PFSK-1 (cell line): ENCODE results near the gene CD52.

Experiments
- FOXP2 ChIP-seq: optimal IDR thresholded peaks from 2 replicates; pipeline ENCODE3; 2011; ENCODE audit warnings: borderline replicate concordance, control low read depth, inconsistent platforms; ENCODE audit not compliant: insufficient read depth; ENCODE audit errors: extremely low read length, extremely low read depth
- POLR2AphosphoS5 ChIP-seq: IDR thresholded peaks from 2 replicates; pipeline ENCODE4 v1.6.1; 2012; ENCODE audit warnings: low read depth, mild to moderate bottlenecking, control low read depth, low read length, moderate library complexity
- SIN3A ChIP-seq: IDR thresholded peaks from 2 replicates; pipeline ENCODE4 v1.6.1; 2012; ENCODE audit warnings: mild to moderate bottlenecking, low read length, moderate library complexity, borderline replicate concordance; ENCODE audit not compliant: insufficient read depth
- TAF1 ChIP-seq: IDR thresholded peaks from 2 replicates; pipeline ENCODE4 v1.6.1; 2012; ENCODE audit warnings: low read length, control low read depth, borderline replicate concordance; ENCODE audit not compliant: insufficient read depth
- TF ChIP-seq, protein P1 (sequence below), 2 experiments: IDR thresholded peaks; 2 replicates each; pipeline versions ENCODE4 v1.6.1 to v1.8.0; 2011 to 2012; ENCODE audit warnings: low read depth in 2 of 2, low read length in 2 of 2, control low read depth in 1 of 2, inconsistent platforms in 1 of 2, mild to moderate bottlenecking in 1 of 2, moderate library complexity in 1 of 2; ENCODE audit not compliant: insufficient read depth in 1 of 2

CD52 gene

DNA sequence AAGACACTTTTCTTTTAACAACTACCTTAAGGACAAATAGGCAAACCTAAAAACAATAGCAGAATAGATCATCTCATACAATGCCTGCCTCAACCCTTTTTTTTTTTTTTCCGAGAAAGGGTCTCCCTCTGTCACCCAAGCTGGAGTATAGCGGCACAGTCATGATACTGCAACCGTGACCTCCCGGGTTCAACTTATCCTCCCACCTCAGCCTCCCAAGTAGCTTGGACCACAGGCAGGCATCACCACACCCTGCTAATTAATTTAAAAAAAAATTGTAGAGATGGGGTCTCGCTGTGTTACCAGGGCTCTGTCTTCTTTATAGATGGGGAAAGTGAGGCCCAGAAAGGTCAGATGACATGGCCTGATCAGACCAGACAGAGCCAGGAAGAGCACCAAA lies 29.9 kb upstream of the CD52 start:
- TF ChIP-seq, protein P1, sequence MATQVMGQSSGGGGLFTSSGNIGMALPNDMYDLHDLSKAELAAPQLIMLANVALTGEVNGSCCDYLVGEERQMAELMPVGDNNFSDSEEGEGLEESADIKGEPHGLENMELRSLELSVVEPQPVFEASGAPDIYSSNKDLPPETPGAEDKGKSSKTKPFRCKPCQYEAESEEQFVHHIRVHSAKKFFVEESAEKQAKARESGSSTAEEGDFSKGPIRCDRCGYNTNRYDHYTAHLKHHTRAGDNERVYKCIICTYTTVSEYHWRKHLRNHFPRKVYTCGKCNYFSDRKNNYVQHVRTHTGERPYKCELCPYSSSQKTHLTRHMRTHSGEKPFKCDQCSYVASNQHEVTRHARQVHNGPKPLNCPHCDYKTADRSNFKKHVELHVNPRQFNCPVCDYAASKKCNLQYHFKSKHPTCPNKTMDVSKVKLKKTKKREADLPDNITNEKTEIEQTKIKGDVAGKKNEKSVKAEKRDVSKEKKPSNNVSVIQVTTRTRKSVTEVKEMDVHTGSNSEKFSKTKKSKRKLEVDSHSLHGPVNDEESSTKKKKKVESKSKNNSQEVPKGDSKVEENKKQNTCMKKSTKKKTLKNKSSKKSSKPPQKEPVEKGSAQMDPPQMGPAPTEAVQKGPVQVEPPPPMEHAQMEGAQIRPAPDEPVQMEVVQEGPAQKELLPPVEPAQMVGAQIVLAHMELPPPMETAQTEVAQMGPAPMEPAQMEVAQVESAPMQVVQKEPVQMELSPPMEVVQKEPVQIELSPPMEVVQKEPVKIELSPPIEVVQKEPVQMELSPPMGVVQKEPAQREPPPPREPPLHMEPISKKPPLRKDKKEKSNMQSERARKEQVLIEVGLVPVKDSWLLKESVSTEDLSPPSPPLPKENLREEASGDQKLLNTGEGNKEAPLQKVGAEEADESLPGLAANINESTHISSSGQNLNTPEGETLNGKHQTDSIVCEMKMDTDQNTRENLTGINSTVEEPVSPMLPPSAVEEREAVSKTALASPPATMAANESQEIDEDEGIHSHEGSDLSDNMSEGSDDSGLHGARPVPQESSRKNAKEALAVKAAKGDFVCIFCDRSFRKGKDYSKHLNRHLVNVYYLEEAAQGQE (IDR thresholded peaks at IDR 0.05; ENCODE audit: insufficient read depth in 1 of 2, low read depth in 2 of 2, low read length in 2 of 2) = no peak
- TF ChIP-seq TAF1 (no peak), FOXP2 (no peak), SIN3A (no peak), POLR2AphosphoS5 (no peak)

DNA sequence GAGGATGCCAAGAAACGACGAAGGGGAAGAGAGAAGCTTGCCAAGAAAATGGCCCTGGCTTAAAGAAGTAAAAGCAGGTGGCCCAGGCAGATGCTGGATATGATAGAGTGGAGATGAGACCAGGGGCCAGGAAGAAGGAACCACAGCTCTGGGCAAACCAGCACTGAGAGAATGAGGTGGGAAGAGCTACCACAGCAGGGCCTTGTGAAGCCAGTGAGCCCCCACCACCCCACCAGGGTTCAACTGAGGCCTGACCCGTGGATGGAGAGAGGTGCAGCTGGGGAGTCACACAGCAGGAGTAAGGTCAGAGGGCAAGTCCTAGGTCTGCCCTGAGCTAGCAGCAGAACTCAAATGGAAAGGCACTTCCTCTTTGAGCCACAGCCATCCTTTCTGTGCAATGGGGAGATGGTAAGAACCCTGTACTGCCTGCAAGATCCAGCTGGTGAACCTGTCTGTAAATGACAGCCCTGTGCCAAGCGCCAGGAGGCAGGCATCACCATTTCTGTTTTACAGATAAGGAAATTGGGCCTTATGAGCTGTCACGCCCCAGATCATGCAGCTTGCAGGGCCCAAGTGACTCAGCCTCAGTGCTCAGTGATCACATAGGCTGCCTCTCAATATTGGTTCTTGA lies 29.3 kb upstream of the CD52 start:
- TF ChIP-seq POLR2AphosphoS5 (no peak), SIN3A (no peak), FOXP2 (no peak)

DNA sequence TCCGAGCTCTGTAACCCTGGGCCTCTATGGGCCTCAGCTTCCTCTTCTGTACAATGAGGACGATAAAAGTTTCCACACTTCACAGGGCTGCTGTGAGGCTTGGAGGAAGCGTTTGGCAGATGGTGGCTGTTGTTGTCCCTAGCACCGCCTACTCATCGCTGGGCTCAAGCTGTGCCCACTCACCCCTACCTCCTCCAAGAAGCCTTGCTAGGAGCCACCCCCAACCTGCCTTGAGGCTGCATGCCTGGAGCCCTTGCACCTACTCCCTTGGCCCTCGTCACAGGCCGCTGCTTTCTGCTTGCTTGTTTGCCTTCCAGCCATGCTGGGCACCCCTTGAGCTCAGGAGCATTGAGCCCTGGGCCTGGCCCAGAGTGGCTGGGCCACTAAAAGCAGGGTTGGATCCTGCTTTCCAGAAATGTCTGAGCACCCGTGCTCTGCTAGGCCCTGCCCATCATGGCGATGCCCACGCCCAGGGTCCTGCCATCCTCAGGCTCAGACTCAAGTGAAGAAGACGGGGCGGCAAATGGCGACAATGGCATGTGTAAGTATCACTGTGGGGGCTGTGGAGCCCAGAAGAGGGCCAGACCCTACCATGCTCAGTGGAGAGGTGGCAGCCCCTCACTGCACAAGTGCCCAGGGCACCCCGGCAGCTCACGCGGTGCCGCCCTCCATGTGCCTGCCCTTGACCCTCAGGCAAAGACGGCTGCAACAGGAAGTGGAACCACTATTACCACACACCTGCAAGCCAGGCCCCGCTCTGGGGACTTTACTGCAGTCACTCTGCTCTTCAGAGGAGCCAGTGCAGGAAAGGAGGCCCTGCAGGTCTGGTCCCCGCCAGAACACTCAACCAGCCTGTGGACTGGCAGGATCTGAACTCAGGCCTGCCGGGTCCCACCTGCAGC lies 28.3 kb upstream of the CD52 start:
- TF ChIP-seq FOXP2 = no peak
- TF ChIP-seq, protein P1 (IDR thresholded peaks at IDR 0.05; ENCODE audit: insufficient read depth in 1 of 2, low read depth in 2 of 2, low read length in 2 of 2) = no peak
- TF ChIP-seq SIN3A = no peak
- no peak for TF ChIP-seq POLR2AphosphoS5
- no peak for TF ChIP-seq TAF1

DNA sequence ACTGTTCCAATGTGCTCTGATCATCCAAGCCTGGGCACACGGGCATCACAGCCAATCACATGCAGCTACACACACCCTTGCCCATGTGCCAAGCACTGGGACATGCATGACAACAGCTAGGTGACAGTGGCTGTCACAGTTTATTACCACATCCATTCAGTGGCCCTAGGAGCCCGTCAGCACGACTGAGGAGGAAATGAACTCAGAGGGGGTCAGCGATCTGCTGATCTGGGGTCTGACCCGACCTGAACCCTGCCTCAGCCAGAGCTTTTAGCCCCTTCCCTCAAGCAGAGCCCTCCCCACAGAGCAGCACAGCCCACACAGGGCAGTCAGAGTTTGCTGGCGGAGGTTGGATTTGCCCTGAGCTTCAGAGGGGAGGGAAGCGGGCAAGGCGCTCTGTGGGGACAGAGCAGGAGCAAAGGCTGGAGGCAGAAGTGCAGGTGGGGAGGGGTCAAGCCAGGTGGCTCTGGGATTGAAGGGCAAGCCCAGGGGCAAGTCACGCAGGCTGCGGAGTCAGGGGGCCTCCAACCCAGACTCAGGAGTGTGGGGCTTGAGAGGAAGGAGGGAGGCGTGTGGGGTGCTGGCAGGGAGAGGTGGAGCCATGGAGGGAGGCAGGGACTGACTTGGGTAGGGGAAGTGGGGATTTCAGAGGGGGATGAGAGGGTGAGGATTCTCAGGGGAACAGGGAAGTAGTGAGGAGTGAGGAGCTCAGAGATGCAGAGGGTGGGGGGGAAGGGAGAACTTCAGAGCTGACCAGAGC lies 27.5 kb upstream of the CD52 start:
- TF ChIP-seq POLR2AphosphoS5 = no peak
- TF ChIP-seq, protein P1 (IDR thresholded peaks at IDR 0.05; ENCODE audit: insufficient read depth in 1 of 2, low read depth in 2 of 2, low read length in 2 of 2) = no peak
- TF ChIP-seq SIN3A = no peak
- TF ChIP-seq FOXP2 = no peak
- TF ChIP-seq TAF1 = no peak

DNA sequence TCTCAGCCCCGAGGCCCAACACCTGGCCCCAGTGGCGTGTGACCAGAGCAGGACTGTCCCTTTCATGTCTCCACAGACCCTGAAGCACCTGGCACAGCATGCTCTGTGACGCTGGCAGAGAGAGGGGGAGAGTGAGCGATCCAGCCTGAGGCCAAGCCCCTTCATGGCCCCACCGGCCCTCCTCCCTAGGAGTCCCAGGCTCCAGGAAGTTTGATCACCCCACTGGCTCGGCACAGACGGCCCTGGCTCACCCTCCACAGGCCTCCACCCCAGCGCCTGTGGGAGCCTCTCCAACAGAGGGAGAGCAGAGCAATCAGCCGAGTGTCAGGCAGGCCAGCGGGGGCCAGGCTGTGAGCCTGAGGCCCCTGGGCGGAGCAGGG lies 26.9 kb upstream of the CD52 start:
- TF ChIP-seq POLR2AphosphoS5 = no peak
- TF ChIP-seq FOXP2 = no peak
- TF ChIP-seq TAF1 = no peak
- TF ChIP-seq SIN3A = no peak
- TF ChIP-seq, protein P1 (IDR thresholded peaks at IDR 0.05; ENCODE audit: insufficient read depth in 1 of 2, low read depth in 2 of 2, low read length in 2 of 2) = no peak
